HG02852 (cell line): Measurements from ENCODE around the gene GFRAL.

ENCODE experiments used
- ATAC-seq: cut with Tn5 transposase; IDR thresholded peaks from one replicate; pipeline ENCODE4 v1.9.1; 2021; ENCODE audit warnings: mild to moderate bottlenecking, moderate library complexity; ENCODE audit not compliant: unreplicated experiment

Gene GFRAL

DNA sequence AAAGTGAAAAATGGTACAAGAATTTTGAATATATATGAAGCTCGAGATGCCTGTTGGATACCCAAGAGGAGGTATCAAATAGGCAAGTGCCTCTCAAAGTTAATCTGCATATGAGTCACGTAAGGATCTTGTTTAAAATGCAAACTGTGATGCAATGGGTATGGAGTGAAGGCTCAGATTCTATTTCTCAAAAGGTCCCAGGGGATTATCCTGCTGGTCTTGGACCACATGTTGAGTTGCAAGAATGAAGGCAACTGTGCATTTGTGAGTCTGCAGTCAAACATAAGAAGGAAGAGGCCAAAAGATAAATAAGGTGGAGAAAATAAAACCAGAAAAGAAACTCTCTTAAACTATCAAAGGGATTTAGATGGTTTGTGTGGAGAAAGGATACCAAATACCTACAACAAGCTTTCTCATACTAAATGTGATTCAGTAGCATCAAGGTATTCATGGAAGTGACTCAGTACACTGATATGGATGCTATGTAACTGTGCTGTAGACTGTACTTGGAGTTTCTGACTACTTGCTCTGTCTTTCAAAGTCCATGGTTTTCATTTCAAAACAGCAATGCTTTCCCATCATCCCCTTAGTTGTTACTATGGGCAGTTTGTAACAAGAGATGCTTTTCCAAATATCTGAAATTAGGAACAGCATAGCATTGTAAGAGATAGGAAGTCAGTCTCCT, 106.3 kb downstream of the GFRAL start:
- no peak for ATAC-seq

- ATAC-seq, result no peak
Measured at GRCh38 chr6:55437141-55437540, 109.9 kb downstream of the GFRAL start.

GRCh38 chr6:55438203-55438602, 110.9 kb downstream of the GFRAL start:
- ATAC-seq, result no peak

- no peak for ATAC-seq
Measured at GRCh38 chr6:55443238-55444134, 116.2 kb downstream of the GFRAL start.

GRCh38 chr6:55445648-55446204, 118.5 kb downstream of the GFRAL start:
- no peak for ATAC-seq

DNA sequence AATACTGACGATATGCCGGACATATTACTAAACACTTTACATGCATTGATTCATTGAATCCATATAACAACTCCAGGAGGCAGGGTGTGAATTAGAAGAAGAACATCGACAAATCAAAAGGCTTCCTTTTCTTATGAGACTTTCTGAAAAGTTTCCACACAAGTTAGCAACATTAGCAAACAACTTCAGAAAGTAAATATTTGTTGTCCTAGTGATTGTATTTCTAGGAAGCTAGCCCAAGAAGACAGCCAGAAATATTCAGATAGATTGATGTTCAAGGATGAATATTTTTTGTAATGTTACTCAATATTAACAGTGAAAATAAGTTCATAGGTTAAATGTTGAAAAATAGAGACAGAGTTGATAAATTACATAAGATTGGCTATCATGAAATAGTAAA, 120.6 kb downstream of the GFRAL start:
- ATAC-seq, result no peak

DNA sequence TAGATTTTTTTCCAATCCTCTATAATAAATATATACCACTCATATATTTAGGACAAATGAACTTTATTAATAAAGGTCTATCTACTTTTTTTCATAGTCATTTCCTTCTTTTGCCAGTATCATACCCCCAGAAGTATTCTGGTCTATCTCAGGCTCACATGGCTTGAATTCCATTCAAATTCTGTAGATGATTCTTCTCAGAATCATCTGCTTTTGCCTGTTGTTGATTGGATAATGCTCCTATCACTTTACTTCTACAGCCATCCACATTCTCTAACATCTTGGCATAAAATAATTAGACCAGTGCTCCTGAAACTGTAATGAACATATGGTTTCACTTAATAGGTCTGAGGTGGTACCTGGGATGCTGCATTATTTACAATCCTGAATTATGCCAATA, 121.2 kb downstream of the GFRAL start:
- ATAC-seq, result no peak

DNA sequence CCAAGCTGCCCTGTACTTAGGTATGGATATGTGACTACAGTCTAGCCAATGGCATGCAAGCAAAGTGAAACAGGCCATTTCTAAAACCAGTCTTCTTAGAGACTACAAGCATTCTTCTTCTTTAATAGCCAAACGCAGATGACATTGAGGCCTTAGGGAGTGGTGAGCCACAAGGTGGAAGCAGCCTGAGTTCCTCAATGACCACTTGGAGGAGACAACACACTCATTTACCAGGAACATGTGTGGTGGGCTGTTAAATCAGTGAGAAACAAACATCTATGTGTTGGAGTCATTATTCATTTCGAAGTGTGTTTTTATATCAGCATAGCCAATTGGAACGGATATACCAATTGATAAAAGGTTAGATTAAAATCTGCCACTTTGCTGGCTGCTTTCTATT, 122.0 kb downstream of the GFRAL start:
- no peak for ATAC-seq

GRCh38 chr6:55450005-55450404, 122.7 kb downstream of the GFRAL start:
- ATAC-seq, result no peak
